Inflammatory macrophage treated with lipopolysaccharide for 1 hour (primary cell): ENCODE results near the gene ZNRF2.

Experiments used
- DNase-seq, 2 donors: peaks; one replicate each; pipeline ENCODE4 v3.0.0-alpha.2; 2020 to 2022

The ZNRF2 gene

DNA sequence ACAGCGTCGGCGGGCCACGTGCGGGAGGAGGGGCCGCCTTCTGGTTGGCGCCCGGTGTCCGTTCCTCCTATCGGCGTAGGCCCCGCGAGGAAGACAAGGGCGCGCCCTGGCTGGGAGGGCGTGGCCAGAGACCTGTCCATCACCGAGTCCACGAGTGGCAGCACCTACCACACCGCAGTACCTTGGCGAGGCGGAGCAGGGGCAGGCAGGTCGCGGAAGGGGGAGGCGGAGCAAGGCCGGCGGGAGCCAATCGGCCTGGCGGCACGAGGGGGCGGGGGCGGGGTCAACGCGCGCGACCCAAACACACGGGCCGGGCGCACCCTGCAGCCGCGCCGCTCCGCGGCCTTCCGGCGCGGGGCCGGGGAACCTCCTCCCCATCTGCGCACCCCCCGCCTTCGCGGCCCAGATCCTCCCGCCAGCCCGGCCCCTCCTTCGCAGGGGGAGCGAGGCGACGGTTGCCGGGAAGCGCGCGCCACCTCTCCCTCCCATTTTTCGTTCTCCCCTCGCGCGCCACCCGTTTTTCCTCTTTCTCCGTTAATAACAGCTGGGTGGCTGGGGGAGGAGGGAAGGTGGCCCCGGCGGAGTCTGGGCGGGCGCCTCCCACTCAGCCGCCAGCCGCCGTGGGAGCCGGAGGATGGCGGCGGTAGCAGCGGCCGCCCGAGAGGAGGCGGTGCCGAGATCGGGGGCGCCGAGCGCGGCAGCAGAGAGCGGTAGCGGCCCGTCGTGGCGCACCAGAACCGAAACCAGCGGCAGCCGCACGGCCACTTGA is at the start of gene ZNRF2:
Gene ZNRF2, plus strand, starts transcription at position 300 of the 769 bp plus-strand sequence. CDS start 761 bp downstream, outside the sequence.
- peak; percentile 93 to 96 for DNase-seq

- peak; percentile 91 to 95 for DNase-seq
These were observed 47.1 kb upstream of the ZNRF2 start for GRCh38 chr7:30237271-30237695.

DNA sequence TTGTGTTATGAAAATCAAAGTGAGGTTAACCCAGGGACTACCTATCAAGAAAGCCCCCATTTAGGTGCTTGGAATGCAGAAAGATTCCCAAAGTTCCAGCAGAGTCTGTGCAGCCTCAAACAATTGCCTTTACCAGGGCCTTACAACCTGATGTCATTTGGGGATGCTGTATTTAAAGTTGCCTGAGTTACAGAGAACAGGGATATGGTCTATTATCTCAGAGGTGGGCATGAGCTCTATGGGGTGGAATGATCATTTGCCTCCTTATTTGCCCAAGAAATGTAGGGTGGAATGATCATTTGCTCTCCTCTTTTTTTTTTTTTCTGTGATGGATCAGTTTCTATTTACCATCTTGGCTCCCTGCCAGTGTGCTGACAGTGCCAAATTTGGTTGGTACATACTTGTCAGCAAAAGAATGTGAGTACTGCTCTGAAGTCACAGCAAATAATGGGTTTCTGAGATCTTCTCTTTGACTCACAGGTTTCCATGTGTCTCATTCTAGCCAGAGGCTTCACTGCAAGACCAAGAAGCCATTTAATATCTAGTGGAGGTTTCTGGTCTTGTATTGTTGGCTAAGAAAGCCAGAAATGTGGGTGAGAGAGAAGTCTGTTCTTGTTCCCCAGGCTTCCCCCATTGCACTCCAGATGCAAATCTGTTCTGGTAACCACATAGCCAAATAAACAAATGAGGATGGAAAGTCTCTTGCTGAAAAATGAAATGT is 45.5 kb upstream of the ZNRF2 start:
- DNase-seq = peak; percentile 83 to 91

GRCh38 chr7:30240106-30240800 is 44.1 kb upstream of the ZNRF2 start:
- peak; percentile 87 to 93 for DNase-seq

DNA sequence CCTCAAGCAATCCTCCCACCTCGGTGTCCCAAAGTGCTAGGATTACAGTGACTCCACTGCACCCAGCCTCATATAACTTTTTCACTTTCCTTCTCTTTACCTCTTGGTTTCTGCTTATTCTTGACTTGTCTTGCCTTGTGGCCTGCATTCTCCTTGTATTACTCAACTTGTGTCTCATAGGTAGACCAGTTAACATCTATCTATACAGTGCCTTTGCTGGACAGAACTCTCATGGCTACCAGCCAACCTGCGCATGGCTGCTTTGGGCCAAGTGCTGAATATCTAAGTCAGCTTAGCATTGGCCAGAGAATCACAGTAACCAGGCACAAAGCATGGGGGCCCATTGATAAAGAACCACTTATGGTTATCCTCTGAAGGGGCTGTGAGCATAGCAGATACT is 42.6 kb upstream of the ZNRF2 start:
- no peak for DNase-seq

- DNase-seq = no peak
These were observed 40.1 kb upstream of the ZNRF2 start for GRCh38 chr7:30244340-30244739.

- no peak for DNase-seq
These were observed 38.5 kb upstream of the ZNRF2 start for GRCh38 chr7:30245913-30246312.

DNA sequence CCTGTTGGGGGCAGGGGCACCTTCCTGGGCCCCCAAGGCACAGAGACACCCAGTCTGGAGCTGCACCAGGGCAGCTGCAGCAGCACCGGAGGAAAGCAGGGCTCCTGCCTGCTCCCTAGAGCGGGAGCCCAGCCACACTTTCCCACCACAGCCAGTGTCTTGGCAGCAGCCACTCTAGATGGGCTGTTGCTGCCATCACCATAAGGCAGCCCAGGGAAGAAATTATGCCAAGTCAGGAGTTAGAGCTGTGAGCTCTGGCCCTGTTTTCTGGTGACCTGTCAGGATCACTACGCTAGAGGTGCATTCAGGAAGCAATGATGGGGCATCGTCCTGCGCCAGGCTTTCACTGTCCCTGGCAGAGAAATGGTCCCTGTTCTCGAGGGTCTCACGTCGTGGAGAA is 38.0 kb upstream of the ZNRF2 start:
- DNase-seq = no peak

GRCh38 chr7:30247541-30248401 is 36.6 kb upstream of the ZNRF2 start:
- DNase-seq = no peak

GRCh38 chr7:30249316-30249715 is 35.1 kb upstream of the ZNRF2 start:
- DNase-seq = peak; percentile 71 to 82

- DNase-seq = no peak
These were observed 34.2 kb upstream of the ZNRF2 start for GRCh38 chr7:30249986-30250774.

- no peak for DNase-seq
These were observed 32.6 kb upstream of the ZNRF2 start for GRCh38 chr7:30251708-30252329.

- DNase-seq = peak; percentile 38
These were observed 31.3 kb upstream of the ZNRF2 start for GRCh38 chr7:30252885-30253795.

DNA sequence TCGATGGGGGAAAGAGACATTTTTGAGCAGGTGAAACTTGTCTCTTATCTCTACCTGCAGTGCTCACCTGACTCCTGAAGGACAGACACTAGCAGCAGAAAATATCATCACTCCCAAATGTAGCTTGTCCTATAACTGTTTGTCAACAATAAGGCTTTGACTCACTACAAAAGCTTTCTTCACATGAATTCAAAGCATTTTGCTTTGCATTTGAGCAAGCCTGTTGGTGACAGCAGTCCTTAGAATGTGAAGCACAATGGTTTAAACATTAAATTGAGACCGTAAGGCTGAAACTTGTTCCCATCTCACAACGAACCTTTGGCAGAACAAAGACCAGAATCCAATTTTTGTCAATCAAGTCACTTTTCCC is 30.6 kb upstream of the ZNRF2 start:
- DNase-seq = no peak

- no peak for DNase-seq
These were observed 30.1 kb upstream of the ZNRF2 start for GRCh38 chr7:30254248-30254647.

DNA sequence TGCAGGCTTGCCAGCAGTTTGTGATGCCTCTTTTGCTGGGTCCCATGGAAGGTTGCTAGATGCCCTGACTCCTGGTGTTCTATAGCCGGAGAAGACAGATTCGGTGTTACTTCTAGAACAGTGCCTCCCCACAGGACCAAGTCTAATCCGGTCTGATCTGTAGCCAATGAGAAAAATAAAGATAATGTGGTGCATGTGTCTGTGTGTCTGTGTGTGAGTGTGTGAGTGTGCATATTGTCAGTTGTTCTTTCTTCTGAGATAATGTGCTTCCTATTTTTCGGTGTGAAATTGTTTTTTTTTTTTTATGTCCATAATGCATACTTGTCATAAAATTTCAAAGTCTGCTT is 29.7 kb upstream of the ZNRF2 start:
- DNase-seq = no peak

DNA sequence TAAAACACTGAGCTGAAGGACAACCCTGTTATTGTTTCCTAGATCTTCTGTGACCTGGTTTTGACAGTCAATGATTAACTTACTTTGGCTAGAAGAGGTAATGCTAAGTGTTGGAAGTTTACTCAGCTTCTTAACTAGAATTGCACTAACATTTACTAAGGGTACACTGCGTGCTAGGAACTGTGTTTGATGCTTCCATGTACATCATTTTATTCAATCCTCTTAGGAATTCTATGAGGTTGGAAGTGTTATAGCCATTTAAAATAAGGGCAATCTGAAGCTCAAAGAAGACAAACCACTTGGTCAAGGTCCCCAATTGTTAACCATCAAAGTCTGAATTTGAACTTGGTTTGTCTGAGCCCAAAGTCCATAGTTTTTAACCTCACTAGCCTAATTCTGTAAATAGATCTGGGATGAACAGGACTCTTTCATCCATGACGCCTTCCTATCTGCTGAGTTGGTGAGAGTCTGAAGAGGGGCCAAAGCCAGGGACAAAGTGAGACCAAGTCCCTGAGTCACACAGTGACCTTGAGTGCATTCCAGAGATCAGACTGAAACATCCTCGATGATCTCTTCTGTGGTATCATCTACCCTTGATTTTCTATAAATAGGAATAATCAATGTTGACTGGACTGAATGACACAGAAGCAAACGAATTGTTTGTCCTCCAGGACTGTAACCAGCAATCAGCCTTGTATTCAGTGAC is 29.2 kb upstream of the ZNRF2 start:
- DNase-seq = no peak

GRCh38 chr7:30256349-30256858 is 28.0 kb upstream of the ZNRF2 start:
- DNase-seq = no peak

- DNase-seq = no peak
These were observed 24.1 kb upstream of the ZNRF2 start for GRCh38 chr7:30260246-30260768.
